HepG2 (cell line): ENCODE results near the gene NEDD4L. TPM values are rescaled to one million over a fixed set of nuclear protein-coding genes. Genes with fewer than 3 reads are reported as not detected.
A peak's percentile ranks its signal among the peaks of the same experiment; 100 is the strongest.

Experiments used
- HMG20B ChIP-seq: conservative IDR thresholded peaks from 2 replicates; pipeline ENCODE4 v1.6.1; 2016; ENCODE audit warnings: missing genetic modification reagents, missing compliant biosample characterization
- KMT2B ChIP-seq: IDR thresholded peaks from 2 replicates; pipeline ENCODE4 v1.6.1; 2016; ENCODE audit warnings: missing genetic modification reagents, missing compliant biosample characterization
- POLR2AphosphoS2 ChIP-seq: IDR thresholded peaks from 2 replicates; pipeline ENCODE4 v1.6.1; 2011; ENCODE audit warnings: low read depth, low read length, improper control_type of control experiment
- TRIM24 ChIP-seq: sonication (generic); formaldehyde crosslinking; IDR thresholded peaks from 2 replicates; pipeline ENCODE4 v1.8.0; 2022; ENCODE audit warnings: mild to moderate bottlenecking, missing genetic modification reagents
- ZNF235 ChIP-seq: sonication (generic); formaldehyde crosslinking; IDR thresholded peaks from 2 replicates; pipeline ENCODE4 v1.8.1; 2023; ENCODE audit warnings: mild to moderate bottlenecking, missing genetic modification reagents, borderline replicate concordance
- ZNF253 ChIP-seq: sonication (generic); formaldehyde crosslinking; IDR thresholded peaks from 2 replicates; pipeline ENCODE4 v1.8.0; 2022; ENCODE audit warnings: mild to moderate bottlenecking, missing genetic modification reagents, borderline replicate concordance
- ZNF441 ChIP-seq: sonication (generic); formaldehyde crosslinking; IDR thresholded peaks from 2 replicates; pipeline ENCODE4 v1.7.0; 2021; ENCODE audit warnings: missing genetic modification reagents, borderline replicate concordance
- ZNF451 ChIP-seq: sonication (generic); formaldehyde crosslinking; IDR thresholded peaks from 2 replicates; pipeline ENCODE4 v1.5.0; 2020; ENCODE audit warnings: mild to moderate bottlenecking, missing genetic modification reagents
- ZNF546 ChIP-seq: sonication (generic); formaldehyde crosslinking; conservative IDR thresholded peaks from 2 replicates; pipeline ENCODE4 v1.8.1; 2023; ENCODE audit warnings: mild to moderate bottlenecking, missing genetic modification reagents
- ZNF549 ChIP-seq: sonication (generic); formaldehyde crosslinking; IDR thresholded peaks from 2 replicates; pipeline ENCODE4 v1.5.0; 2020; ENCODE audit warnings: missing genetic modification reagents
- ZNF678 ChIP-seq: sonication (generic); formaldehyde crosslinking; IDR thresholded peaks from 2 replicates; pipeline ENCODE4 v1.4.0; 2020; ENCODE audit warnings: mild to moderate bottlenecking, missing genetic modification reagents
- polyA plus RNA-seq, 8 experiments: library from polyadenylated mRNA; depleted of rRNA in 3 of 8; stranded (reverse) in 7 of 8; unstranded in 1 of 8; fragments of >200 nt; fragmentation: Illumina TruSeq in 4 of 8; extraction: Trizol in 4 of 8; gene quantifications; 2 replicates each; pipeline versions ENCODE4 v1.2.1 to v1.2.3, GENCODE V29; 2011 to 2016; ENCODE audit warnings: low read depth in 4 of 8, missing spikeins in 1 of 8, mixed read lengths in 1 of 8; ENCODE audit not compliant: insufficient read depth in 1 of 8
- total RNA-seq, 5 experiments: library from RNA; depleted of rRNA; stranded (reverse); fragments of >200 nt; fragmentation: Illumina TruSeq; extraction: Trizol; gene quantifications; 2 replicates each; pipeline ENCODE4 v1.2.3, GENCODE V29; 2016; ENCODE audit warnings: low read depth in 1 of 5
- TF ChIP-seq, protein P1 (sequence below): sonication (generic); formaldehyde crosslinking; IDR thresholded peaks from 2 replicates; pipeline ENCODE4 v1.4.0; 2020; ENCODE audit warnings: missing genetic modification reagents
- TF ChIP-seq, protein P2 (sequence below): IDR thresholded peaks from 2 replicates; pipeline ENCODE4 v1.6.1; 2016; ENCODE audit warnings: mild to moderate bottlenecking
- TF ChIP-seq, protein P3 (sequence below): sonication (generic); formaldehyde crosslinking; IDR thresholded peaks from 2 replicates; pipeline ENCODE4 v1.9.0; 2021; ENCODE audit warnings: missing genetic modification reagents, mild to moderate bottlenecking, borderline replicate concordance
- TF ChIP-seq, protein P4 (sequence below): sonication (generic); formaldehyde crosslinking; IDR thresholded peaks from 2 replicates; pipeline ENCODE4 v1.9.0; 2022; ENCODE audit warnings: missing genetic modification reagents, mild to moderate bottlenecking, borderline replicate concordance
- TF ChIP-seq, protein P5 (sequence below): sonication (generic); formaldehyde crosslinking; IDR thresholded peaks from 2 replicates; pipeline ENCODE4 v1.4.0; 2020; ENCODE audit warnings: mild to moderate bottlenecking, missing genetic modification reagents

Gene NEDD4L
- total and polyA plus RNA-seq, 2 of the 13 experiments (the other 11 are each of a cell fraction or from before 2014, with no cell fraction given), result 168 to 390 TPM

DNA sequence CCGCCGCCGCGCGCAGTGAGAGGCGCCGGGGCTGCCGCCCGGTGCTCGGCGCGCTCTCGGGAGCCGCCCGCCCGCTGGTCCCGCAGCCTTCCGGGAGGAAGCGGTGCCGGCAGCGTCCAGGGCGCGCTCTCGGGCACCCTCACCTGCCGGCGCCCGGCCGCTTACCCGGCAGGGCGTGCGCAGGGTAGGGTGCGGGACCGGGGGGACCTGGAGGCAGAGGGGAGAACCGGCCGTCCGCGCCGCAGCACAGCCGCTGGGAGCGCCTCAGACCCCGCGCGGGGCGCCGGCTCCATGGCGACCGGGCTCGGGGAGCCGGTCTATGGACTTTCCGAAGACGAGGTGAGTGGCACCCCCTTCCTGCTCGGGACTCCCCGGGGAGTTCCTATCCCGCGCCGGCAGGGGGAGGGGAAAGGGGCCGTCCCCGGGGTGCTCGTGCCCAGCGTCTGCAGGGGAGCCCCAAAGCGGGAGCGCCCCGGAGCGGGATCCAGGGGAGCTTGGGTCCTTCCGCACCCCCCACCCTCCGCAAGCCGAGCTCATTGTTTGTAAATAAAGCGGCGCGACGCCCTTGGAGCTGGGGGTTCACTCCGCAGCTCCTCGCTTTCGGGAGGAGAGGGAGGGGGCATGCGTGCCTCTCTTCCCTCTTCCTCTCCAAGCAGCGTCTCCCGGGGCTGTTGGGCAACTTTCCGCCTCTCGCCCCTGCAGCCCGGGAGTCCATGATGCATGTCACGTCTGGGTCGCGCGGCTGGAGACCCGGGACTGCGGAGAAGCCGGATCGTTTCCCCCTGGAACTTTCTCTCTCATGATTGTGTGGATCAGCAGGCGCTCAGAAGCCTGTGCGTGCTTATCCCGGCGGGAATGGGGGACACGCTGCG, 580 bp downstream of the NEDD4L start (continued):
- TF ChIP-seq, protein P1, sequence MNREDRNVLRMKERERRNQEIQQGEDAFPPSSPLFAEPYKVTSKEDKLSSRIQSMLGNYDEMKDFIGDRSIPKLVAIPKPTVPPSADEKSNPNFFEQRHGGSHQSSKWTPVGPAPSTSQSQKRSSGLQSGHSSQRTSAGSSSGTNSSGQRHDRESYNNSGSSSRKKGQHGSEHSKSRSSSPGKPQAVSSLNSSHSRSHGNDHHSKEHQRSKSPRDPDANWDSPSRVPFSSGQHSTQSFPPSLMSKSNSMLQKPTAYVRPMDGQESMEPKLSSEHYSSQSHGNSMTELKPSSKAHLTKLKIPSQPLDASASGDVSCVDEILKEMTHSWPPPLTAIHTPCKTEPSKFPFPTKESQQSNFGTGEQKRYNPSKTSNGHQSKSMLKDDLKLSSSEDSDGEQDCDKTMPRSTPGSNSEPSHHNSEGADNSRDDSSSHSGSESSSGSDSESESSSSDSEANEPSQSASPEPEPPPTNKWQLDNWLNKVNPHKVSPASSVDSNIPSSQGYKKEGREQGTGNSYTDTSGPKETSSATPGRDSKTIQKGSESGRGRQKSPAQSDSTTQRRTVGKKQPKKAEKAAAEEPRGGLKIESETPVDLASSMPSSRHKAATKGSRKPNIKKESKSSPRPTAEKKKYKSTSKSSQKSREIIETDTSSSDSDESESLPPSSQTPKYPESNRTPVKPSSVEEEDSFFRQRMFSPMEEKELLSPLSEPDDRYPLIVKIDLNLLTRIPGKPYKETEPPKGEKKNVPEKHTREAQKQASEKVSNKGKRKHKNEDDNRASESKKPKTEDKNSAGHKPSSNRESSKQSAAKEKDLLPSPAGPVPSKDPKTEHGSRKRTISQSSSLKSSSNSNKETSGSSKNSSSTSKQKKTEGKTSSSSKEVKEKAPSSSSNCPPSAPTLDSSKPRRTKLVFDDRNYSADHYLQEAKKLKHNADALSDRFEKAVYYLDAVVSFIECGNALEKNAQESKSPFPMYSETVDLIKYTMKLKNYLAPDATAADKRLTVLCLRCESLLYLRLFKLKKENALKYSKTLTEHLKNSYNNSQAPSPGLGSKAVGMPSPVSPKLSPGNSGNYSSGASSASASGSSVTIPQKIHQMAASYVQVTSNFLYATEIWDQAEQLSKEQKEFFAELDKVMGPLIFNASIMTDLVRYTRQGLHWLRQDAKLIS (CRISPR knock-in tag), result peak; percentile 63; the same call in 1 of the 2 replicates
- TF ChIP-seq ZNF235 (CRISPR knock-in tag) (0 out of 2 replicates have a peak, but pooled peaks have one; percentile 39), ZNF441 (peak; percentile 50; the same call in 1 of the 2 replicates), POLR2AphosphoS2 (no peak), ZNF253 (CRISPR knock-in tag) (no peak), KMT2B (CRISPR knock-in tag) (peak; percentile 18; the same call in 1 of the 2 replicates), ZNF678 (no peak), TRIM24 (no peak), ZNF546 (no peak; the same call in 1 of the 2 replicates), ZNF451 (no peak), HMG20B (CRISPR knock-in tag) (no peak), ZNF549 (CRISPR knock-in tag) (no peak)
- TF ChIP-seq, protein P2, sequence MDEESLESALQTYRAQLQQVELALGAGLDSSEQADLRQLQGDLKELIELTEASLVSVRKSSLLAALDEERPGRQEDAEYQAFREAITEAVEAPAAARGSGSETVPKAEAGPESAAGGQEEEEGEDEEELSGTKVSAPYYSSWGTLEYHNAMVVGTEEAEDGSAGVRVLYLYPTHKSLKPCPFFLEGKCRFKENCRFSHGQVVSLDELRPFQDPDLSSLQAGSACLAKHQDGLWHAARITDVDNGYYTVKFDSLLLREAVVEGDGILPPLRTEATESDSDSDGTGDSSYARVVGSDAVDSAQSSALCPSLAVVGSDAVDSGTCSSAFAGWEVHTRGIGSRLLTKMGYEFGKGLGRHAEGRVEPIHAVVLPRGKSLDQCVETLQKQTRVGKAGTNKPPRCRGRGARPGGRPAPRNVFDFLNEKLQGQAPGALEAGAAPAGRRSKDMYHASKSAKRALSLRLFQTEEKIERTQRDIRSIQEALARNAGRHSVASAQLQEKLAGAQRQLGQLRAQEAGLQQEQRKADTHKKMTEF (CRISPR knock-in tag), result no peak
- TF ChIP-seq, protein P3, sequence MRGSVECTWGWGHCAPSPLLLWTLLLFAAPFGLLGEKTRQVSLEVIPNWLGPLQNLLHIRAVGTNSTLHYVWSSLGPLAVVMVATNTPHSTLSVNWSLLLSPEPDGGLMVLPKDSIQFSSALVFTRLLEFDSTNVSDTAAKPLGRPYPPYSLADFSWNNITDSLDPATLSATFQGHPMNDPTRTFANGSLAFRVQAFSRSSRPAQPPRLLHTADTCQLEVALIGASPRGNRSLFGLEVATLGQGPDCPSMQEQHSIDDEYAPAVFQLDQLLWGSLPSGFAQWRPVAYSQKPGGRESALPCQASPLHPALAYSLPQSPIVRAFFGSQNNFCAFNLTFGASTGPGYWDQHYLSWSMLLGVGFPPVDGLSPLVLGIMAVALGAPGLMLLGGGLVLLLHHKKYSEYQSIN (CRISPR knock-in tag), result no peak
- TF ChIP-seq, protein P4, sequence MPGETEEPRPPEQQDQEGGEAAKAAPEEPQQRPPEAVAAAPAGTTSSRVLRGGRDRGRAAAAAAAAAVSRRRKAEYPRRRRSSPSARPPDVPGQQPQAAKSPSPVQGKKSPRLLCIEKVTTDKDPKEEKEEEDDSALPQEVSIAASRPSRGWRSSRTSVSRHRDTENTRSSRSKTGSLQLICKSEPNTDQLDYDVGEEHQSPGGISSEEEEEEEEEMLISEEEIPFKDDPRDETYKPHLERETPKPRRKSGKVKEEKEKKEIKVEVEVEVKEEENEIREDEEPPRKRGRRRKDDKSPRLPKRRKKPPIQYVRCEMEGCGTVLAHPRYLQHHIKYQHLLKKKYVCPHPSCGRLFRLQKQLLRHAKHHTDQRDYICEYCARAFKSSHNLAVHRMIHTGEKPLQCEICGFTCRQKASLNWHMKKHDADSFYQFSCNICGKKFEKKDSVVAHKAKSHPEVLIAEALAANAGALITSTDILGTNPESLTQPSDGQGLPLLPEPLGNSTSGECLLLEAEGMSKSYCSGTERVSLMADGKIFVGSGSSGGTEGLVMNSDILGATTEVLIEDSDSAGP (CRISPR knock-in tag), result peak; percentile 40; the same call in 1 of the 2 replicates
- TF ChIP-seq, protein P5, sequence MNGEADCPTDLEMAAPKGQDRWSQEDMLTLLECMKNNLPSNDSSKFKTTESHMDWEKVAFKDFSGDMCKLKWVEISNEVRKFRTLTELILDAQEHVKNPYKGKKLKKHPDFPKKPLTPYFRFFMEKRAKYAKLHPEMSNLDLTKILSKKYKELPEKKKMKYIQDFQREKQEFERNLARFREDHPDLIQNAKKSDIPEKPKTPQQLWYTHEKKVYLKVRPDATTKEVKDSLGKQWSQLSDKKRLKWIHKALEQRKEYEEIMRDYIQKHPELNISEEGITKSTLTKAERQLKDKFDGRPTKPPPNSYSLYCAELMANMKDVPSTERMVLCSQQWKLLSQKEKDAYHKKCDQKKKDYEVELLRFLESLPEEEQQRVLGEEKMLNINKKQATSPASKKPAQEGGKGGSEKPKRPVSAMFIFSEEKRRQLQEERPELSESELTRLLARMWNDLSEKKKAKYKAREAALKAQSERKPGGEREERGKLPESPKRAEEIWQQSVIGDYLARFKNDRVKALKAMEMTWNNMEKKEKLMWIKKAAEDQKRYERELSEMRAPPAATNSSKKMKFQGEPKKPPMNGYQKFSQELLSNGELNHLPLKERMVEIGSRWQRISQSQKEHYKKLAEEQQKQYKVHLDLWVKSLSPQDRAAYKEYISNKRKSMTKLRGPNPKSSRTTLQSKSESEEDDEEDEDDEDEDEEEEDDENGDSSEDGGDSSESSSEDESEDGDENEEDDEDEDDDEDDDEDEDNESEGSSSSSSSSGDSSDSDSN (CRISPR knock-in tag), result peak; percentile 55
